ENCODE data around the gene PRKCA. TPM values are rescaled to one million over a fixed set of nuclear protein-coding genes. Genes with fewer than 3 reads are reported as not detected.
"Not testable (repeated sequence)": the region's sequence is repeated elsewhere in the genome, so short reads cannot be mapped to it uniquely, and the experiment has no call there.

The PRKCA gene
- total RNA-seq, 4 donors from 2014 or later = 9.6 to 15.5 (median 11.1) TPM

DNA sequence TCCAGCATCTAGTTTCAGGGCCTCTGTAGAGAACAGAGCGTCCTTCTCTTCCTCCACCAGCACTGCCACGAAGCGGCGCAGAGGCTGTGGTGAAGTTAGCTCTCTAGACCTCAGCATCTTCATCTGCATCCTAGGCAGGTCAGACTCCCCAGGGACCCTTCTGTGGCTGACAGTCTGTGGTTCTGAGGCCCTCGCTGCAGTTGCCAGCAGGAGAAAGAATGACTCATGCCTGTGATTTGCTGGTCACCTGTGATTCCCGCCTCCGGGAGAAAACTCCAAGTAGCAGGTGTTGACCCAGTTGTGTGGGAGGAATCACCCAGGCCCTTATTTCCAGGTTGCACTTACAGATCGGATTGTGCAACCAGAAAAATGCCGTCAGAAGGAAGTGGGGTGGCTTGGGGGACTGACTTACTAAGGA is 415.2 kb downstream of the PRKCA start:
- DNase-seq (ENCODE audit: low spot score in 2 of 2) = peak in 1 of 2 donors; percentile 60
- intact Hi-C loops (cut with DNase I; ENCODE audit: low total_unique reads) = loop anchor here (5.0 to 10.0 kb wide), 2 partner anchors 195 to 657 kb away; partner anchors contain the start of gene PITPNC1

DNA sequence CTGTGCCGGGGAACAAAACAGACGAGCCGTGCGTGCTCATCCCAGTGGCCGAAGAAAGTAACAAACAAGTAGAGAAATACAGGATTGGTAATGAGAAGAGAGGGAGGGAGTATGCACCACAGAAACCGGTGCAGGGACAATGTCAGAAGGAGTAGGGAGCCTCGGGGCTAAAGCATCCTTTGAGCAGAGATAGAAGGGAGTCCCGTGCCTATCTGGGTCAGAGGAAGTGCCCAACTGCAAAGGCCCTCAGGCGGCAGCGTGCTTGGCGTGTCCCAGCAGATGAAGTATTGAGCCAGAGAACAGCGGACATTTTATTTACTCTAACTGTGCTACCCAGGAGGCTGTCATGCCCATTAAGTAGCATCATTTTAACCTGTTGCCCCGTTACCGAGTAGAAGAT is 417.6 kb downstream of the PRKCA start:
- WGBS, 2 donors = 56 to 74% methylated on average over 14 of the region's 14 CpGs
- H3K4me3 ChIP-seq (ENCODE audit: low read depth, poor library complexity, severe bottlenecking) = no peak overlapping the region
- peak in 1 of 2 donors; percentile 62 for DNase-seq (ENCODE audit: low spot score in 2 of 2)
- TF ChIP-seq POLR2A (IDR thresholded peaks at IDR 0.05) = no peak
- TF ChIP-seq, protein P1, sequence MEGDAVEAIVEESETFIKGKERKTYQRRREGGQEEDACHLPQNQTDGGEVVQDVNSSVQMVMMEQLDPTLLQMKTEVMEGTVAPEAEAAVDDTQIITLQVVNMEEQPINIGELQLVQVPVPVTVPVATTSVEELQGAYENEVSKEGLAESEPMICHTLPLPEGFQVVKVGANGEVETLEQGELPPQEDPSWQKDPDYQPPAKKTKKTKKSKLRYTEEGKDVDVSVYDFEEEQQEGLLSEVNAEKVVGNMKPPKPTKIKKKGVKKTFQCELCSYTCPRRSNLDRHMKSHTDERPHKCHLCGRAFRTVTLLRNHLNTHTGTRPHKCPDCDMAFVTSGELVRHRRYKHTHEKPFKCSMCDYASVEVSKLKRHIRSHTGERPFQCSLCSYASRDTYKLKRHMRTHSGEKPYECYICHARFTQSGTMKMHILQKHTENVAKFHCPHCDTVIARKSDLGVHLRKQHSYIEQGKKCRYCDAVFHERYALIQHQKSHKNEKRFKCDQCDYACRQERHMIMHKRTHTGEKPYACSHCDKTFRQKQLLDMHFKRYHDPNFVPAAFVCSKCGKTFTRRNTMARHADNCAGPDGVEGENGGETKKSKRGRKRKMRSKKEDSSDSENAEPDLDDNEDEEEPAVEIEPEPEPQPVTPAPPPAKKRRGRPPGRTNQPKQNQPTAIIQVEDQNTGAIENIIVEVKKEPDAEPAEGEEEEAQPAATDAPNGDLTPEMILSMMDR (IDR thresholded peaks at IDR 0.05) = no peak
- intact Hi-C loops (cut with DNase I; ENCODE audit: low total_unique reads) = no loop called here

More for the DNA sequence above, 415.2 kb downstream of the PRKCA start:
- WGBS, 2 donors = 88 to 94% methylated on average over 9 of the region's 9 CpGs
- H3K4me3 ChIP-seq (ENCODE audit: low read depth, poor library complexity, severe bottlenecking) = no peak overlapping the region
- TF ChIP-seq, protein P1 (IDR thresholded peaks at IDR 0.05) = no peak
- TF ChIP-seq POLR2A (IDR thresholded peaks at IDR 0.05) = no peak

DNA sequence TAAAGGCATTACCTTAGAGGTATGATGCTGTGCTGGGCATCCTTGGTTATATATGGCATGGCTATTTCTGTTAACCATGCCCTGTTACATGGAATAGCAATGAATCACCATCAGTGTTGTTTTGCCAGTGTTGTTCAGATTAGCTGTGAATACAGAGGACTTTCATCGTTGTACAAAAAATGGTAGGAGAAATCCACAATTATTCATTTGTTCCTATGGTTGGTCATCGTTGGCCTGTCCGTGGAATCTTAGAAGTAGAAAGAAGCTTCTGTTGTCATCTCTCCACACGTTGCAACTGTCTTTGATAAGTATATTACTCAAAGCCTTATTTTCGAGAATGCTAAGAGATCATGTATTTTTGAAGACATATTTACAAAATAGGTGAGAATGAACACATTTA is 418.2 kb downstream of the PRKCA start:
- TF ChIP-seq, protein P1 (IDR thresholded peaks at IDR 0.05) = no peak
- no peak for TF ChIP-seq POLR2A (IDR thresholded peaks at IDR 0.05)
- no peak overlapping the region for H3K4me3 ChIP-seq (ENCODE audit: low read depth, poor library complexity, severe bottlenecking)
- intact Hi-C loops (cut with DNase I; ENCODE audit: low total_unique reads) = no loop called here
- DNase-seq (ENCODE audit: low spot score in 2 of 2) = no peak
- WGBS, 2 donors = 92 to 95% methylated on average over 5 of the region's 5 CpGs

DNA sequence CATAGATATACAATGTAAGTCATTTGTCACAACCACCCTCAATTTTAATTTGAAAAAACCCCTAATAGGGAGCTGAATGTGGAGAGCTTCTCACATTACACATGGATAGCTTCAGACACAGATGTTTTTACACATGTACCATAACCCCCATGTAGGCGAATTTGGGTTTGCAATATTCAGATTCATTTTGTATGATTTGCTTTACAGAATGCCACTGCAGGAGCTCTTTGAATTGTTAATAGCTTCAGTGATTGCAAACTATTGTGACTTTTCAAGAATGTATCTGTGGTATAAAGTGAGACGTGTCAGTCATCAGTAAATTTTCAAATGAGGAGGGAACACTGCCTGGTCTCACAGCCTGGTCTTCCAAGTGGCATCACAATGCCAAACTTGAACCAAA is 419.9 kb downstream of the PRKCA start:
- intact Hi-C loops (cut with DNase I; ENCODE audit: low total_unique reads) = no loop called here
- TF ChIP-seq, protein P1 (IDR thresholded peaks at IDR 0.05) = no peak
- TF ChIP-seq POLR2A (IDR thresholded peaks at IDR 0.05) = no peak
- no peak for DNase-seq (ENCODE audit: low spot score in 2 of 2)

DNA sequence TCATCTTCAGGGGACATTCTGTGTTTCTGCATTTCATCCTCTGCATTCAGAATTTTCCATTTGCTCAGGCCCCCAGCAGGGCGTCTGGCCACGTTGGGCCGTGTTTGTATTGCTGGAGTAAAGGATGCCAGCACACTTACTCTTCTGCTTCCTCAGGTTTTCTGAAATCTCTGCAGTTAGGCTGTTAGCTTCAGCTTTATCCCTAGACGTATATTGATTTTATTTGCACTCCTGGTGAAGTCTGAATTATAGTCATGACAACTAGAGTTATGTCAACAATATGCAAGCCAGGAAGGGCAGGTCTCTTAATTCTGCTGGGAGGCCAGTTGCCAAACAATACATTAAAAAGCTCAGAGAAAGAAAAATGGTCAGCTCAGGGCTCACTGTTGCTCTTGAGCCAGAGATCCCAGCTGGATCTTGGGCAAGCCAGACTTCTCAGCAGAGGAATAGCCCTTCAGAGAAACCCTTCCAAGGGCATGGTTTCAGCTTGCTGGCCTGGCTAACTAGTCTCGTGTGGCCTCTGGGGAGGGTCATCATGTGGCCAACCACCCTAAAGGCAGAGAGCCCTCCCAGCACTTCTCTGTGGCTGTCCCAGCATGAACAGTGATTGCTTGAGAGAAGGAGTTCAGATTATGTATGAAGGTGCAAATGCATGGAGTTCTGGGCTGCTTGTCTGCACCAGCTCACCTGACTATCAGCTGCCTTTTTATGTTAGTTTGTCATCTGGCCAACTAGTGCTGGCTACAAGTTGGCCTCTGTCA is 422.3 kb downstream of the PRKCA start:
- intact Hi-C loops (cut with DNase I; ENCODE audit: low total_unique reads) = no loop called here
- peak in 1 of 2 donors; percentile 68 for DNase-seq (ENCODE audit: low spot score in 2 of 2)
- WGBS, 2 donors = 11 to 21% methylated on average over 5 of the region's 5 CpGs
- TF ChIP-seq, protein P1 (IDR thresholded peaks at IDR 0.05) = no peak
- TF ChIP-seq POLR2A (IDR thresholded peaks at IDR 0.05) = no peak
- no peak overlapping the region for H3K4me3 ChIP-seq (ENCODE audit: low read depth, poor library complexity, severe bottlenecking)

More for the DNA sequence above, 419.9 kb downstream of the PRKCA start:
- H3K4me3 ChIP-seq (ENCODE audit: low read depth, poor library complexity, severe bottlenecking) = no peak overlapping the region
- WGBS, 2 donors = 92 to 96% methylated on average over 2 of the region's 2 CpGs

DNA sequence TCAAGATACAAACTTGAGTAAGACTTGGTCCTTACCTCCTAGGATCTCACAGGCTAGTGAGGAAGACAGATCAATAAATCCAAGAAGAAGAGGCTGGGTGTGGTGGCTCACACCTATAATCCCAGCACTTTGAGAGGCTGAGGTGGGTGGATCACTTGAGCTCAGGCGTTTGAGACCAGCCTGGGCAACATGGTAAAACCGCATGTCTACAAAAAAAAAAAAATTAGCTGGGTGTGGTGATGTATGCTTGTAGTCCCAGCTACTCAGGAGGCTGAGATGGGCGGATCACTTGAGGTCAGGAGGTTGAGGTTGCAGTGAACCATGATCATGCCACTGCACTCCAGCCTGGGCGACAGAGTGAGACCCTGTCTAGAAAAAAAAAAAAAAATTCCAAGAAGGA is 423.0 kb downstream of the PRKCA start:
- intact Hi-C loops (cut with DNase I; ENCODE audit: low total_unique reads); H3K4me3 ChIP-seq (ENCODE audit: low read depth, poor library complexity, severe bottlenecking): not testable (repeated sequence)
- 43 to 55% methylated on average over 4 of the region's 4 CpGs for WGBS, 2 donors
- DNase-seq (ENCODE audit: low spot score in 2 of 2) = peak in 1 of 2 donors; percentile 8
